ENCODE measurements around the gene PHETA2. TPM values are rescaled to one million over a fixed set of nuclear protein-coding genes. Genes with fewer than 3 reads are reported as not detected.

The PHETA2 gene, protein sequence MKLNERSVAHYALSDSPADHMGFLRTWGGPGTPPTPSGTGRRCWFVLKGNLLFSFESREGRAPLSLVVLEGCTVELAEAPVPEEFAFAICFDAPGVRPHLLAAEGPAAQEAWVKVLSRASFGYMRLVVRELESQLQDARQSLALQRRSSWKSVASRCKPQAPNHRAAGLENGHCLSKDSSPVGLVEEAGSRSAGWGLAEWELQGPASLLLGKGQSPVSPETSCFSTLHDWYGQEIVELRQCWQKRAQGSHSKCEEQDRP
- 19.8 TPM for total RNA-seq

DNA sequence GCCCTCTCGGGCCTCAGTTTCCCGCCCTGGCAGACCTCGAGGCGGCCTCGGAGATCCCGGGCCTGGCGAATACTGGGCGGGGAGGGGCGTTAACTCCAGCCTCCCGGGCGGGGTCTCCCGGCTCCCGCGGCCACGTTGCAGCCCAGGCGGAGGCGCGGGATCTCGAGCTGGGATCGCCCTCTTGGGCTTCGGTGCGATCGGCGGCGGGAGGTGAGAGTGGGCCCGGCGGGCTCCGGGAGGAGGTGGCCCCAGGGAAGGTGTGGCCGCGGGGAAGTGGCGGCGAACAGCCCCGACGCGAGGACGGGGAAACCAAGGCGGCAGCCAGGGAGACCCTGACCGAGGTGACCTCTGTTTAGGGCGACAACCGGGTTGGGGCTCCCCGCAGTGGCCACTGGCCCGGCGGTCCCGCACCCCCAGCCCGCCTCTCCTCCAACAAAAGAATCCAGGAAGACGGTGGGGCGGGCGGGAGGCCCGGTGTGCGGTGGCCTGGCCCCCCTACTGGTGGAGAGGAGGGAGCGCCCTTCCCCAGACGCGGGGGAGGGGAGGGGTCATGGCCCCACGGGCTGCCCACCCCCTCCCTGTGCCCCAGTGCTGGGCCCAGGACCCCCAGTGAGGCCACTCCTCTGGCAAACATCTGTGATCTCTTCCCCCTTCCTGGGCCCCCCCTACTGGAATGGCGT, at the start of gene PHETA2:
TSS of gene PHETA2 (plus strand) at position 117 of the 680 bp plus-strand sequence. CDS start 3,046 bp downstream, outside the sequence.
- Histone ChIP-seq H3K27me3 (ENCODE audit: control insufficient read depth in 3 of 3, insufficient read depth in 3 of 3, low read length in 3 of 3) (no peaks in the 10 kb centered on the region), H3K9me3 (ENCODE audit: control insufficient read depth in 3 of 3, low read length in 3 of 3) (no peaks in the 10 kb centered on the region), H3K27ac (ENCODE audit: low read depth, low read length) (peak within 1 kb of the TSS; percentile 71), H3K9ac (ENCODE audit: low read depth in 1 of 3, low read length in 3 of 3) (peak within 1 kb of the TSS; percentile 68 to 85 (median 82)), H3K4me3 (ENCODE audit: low read length in 3 of 3) (peak within 1 kb of the TSS; percentile 38 to 79 (median 69)), H3K36me3 (ENCODE audit: control insufficient read depth in 3 of 3, insufficient read depth in 3 of 3, low read length in 3 of 3) (peaks cover 0 to 8% (median 6%) of the 10 kb centered on the region in 3 donors), H3K4me1 (ENCODE audit: control insufficient read depth in 3 of 3, insufficient read depth in 3 of 3, low read length in 3 of 3) (peaks cover 41 to 51% (median 47%) of the 10 kb centered on the region in 3 donors)

DNA sequence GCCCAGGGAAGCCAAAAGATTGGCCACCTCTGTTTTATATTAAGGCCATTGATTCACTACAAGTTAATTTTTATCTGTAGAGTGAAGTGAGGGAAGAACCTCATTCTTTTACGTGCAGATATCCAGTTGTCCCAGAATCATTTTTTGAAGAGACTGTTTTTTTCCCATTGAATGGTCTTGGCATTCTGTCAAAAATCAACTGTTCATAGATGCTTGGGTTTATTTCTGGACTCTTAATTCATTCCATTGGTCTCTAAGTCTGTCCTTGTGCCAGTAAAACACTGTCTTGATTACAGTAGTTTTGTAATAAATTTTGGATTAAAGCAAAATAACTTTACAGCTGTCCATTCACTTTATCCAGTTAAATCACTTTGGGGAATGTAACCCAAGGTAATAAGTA, 48.6 kb upstream of the PHETA2 start:
- no peaks in the 10 kb centered on the region for H3K27me3 ChIP-seq (ENCODE audit: control insufficient read depth in 3 of 3, insufficient read depth in 3 of 3, low read length in 3 of 3)
- no peak overlapping the region for H3K27ac ChIP-seq (ENCODE audit: low read depth, low read length)
- no peaks in the 10 kb centered on the region for H3K36me3 ChIP-seq (ENCODE audit: control insufficient read depth in 3 of 3, insufficient read depth in 3 of 3, low read length in 3 of 3)
- H3K4me3 ChIP-seq (ENCODE audit: low read length in 3 of 3), result no peak overlapping the region
- H3K4me1 ChIP-seq (ENCODE audit: control insufficient read depth in 3 of 3, insufficient read depth in 3 of 3, low read length in 3 of 3), result peaks cover 0 to 1% (median 0%) of the 10 kb centered on the region in 3 donors
- no peak overlapping the region for H3K9ac ChIP-seq (ENCODE audit: low read depth in 1 of 3, low read length in 3 of 3)
- H3K9me3 ChIP-seq (ENCODE audit: control insufficient read depth in 3 of 3, low read length in 3 of 3), result no peaks in the 10 kb centered on the region

DNA sequence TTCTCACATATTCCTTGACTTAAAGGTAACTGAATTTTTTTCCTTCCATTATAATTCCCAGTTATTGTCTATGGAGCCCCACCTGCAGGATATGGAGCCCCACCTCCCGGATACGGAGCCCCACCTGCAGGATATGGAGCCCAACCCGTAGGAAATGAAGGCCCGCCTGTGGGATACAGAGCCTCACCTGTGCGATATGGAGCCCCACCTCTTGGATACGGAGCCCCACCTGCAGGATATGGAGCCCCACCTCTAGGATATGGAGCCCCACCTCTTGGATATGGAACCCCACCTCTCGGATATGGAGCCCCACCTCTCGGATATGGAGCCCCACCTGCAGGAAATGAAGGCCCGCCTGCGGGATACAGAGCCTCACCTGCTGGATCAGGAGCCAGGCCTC, 47.3 kb upstream of the PHETA2 start:
- H3K27me3 ChIP-seq (ENCODE audit: control insufficient read depth in 3 of 3, insufficient read depth in 3 of 3, low read length in 3 of 3), result no peaks in the 10 kb centered on the region
- H3K4me3 ChIP-seq (ENCODE audit: low read length in 3 of 3), result no peak overlapping the region
- H3K9me3 ChIP-seq (ENCODE audit: control insufficient read depth in 3 of 3, low read length in 3 of 3), result no peaks in the 10 kb centered on the region
- H3K4me1 ChIP-seq (ENCODE audit: control insufficient read depth in 3 of 3, insufficient read depth in 3 of 3, low read length in 3 of 3), result peaks cover 0 to 7% (median 5%) of the 10 kb centered on the region in 3 donors
- H3K36me3 ChIP-seq (ENCODE audit: control insufficient read depth in 3 of 3, insufficient read depth in 3 of 3, low read length in 3 of 3), result no peaks in the 10 kb centered on the region
- no peak overlapping the region for H3K27ac ChIP-seq (ENCODE audit: low read depth, low read length)
- H3K9ac ChIP-seq (ENCODE audit: low read depth in 1 of 3, low read length in 3 of 3), result no peak overlapping the region

DNA sequence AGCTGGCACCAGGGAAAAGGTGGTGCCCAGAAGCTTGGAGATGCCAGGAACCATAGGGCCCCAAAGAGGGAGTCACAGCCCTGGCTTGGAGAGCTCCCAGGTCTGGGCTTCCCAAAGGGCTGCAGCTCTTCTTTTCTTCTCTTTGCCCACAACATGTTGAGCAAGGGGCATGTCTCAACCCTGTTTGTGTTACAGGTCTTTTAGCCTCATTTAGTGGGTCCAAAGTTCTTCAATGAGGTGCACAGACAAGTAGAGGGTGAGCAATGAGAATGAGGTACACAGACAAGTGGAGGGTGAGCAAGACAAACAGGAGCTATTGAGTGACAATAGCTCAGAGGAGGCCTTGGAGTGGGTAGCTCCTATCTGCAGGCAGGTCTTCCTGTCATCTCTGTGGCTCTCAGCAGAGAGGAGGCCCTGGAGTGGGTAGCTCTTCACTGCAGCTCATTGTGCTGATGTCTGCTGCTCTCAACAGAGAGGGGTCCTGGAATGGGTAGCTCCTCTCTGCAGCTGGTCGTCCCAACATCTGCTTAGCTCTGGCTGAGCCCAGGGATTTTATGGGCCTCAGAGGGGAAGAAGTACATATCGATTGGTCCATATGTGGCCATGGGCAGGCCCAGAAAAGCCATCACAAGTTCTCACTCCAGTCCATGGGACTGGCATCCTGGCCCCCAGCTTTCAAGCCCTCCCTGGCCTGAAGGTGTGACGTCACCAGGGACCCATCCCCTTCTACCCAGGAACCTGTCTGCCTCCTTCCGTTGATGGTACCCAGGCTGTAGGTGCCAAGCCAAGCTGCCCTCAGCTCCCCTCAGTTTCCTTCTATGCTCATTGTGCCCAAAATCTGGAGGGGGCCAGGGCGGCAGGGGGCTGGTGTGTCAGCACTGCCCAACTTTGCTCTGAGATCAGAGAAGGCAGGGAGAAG, 40.5 kb upstream of the PHETA2 start:
- Histone ChIP-seq H3K4me1 (ENCODE audit: control insufficient read depth in 3 of 3, insufficient read depth in 3 of 3, low read length in 3 of 3) (peaks cover 0 to 7% (median 5%) of the 10 kb centered on the region in 3 donors), H3K36me3 (ENCODE audit: control insufficient read depth in 3 of 3, insufficient read depth in 3 of 3, low read length in 3 of 3) (no peaks in the 10 kb centered on the region), H3K9me3 (ENCODE audit: control insufficient read depth in 3 of 3, low read length in 3 of 3) (no peaks in the 10 kb centered on the region), H3K27me3 (ENCODE audit: control insufficient read depth in 3 of 3, insufficient read depth in 3 of 3, low read length in 3 of 3) (no peaks in the 10 kb centered on the region), H3K27ac (ENCODE audit: low read depth, low read length) (no peak overlapping the region), H3K9ac (ENCODE audit: low read depth in 1 of 3, low read length in 3 of 3) (no peak overlapping the region), H3K4me3 (ENCODE audit: low read length in 3 of 3) (no peak overlapping the region)

DNA sequence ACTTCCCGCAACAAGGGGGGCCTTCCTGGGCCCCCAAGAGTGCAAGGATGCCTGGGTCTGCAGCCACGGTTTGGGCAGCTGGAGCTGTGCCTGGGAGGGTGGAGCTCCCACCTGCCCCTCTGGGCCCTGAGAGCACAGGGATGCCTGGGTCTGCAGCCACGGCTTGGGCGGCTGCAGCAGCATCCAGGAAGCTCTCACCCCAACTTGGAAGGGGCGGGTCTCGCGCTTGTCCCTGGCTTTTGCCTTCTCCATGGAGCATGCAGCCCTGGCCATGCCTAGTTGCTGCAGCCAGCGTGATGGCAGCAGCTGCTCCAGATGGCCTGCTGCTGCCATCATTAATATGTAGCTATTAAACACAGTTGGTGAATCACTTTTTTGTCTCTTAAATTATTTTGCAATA, 38.8 kb upstream of the PHETA2 start:
- Histone ChIP-seq H3K27ac (ENCODE audit: low read depth, low read length) (no peak overlapping the region), H3K9me3 (ENCODE audit: control insufficient read depth in 3 of 3, low read length in 3 of 3) (no peaks in the 10 kb centered on the region), H3K4me3 (ENCODE audit: low read length in 3 of 3) (no peak overlapping the region), H3K36me3 (ENCODE audit: control insufficient read depth in 3 of 3, insufficient read depth in 3 of 3, low read length in 3 of 3) (no peaks in the 10 kb centered on the region), H3K9ac (ENCODE audit: low read depth in 1 of 3, low read length in 3 of 3) (no peak overlapping the region), H3K27me3 (ENCODE audit: control insufficient read depth in 3 of 3, insufficient read depth in 3 of 3, low read length in 3 of 3) (no peaks in the 10 kb centered on the region), H3K4me1 (ENCODE audit: control insufficient read depth in 3 of 3, insufficient read depth in 3 of 3, low read length in 3 of 3) (peaks cover 0 to 7% (median 5%) of the 10 kb centered on the region in 3 donors)

DNA sequence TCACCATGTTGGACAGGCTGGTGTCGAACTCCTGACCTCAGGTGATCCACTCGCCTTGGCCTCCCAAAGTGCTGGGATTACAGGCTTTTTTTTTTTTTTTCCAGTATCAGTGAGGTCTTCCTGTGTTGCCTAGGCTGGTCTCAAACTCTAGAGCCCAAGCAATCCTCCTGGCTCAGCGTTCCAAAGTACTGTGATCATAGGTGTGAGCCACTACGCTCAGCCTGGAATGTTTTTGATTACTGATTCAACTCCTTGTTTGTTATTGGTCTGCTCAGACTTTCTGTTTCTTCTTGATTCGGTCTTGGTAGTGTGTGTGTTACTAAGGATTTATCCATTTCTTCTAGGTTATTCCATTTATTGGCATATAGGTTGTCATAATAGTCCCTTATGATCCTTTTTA, 34.8 kb upstream of the PHETA2 start:
- Histone ChIP-seq H3K9ac (ENCODE audit: low read depth in 1 of 3, low read length in 3 of 3) (no peak overlapping the region), H3K4me3 (ENCODE audit: low read length in 3 of 3) (no peak overlapping the region), H3K27me3 (ENCODE audit: control insufficient read depth in 3 of 3, insufficient read depth in 3 of 3, low read length in 3 of 3) (no peaks in the 10 kb centered on the region), H3K36me3 (ENCODE audit: control insufficient read depth in 3 of 3, insufficient read depth in 3 of 3, low read length in 3 of 3) (peaks cover 0 to 5% (median 2%) of the 10 kb centered on the region in 3 donors), H3K27ac (ENCODE audit: low read depth, low read length) (no peak overlapping the region), H3K4me1 (ENCODE audit: control insufficient read depth in 3 of 3, insufficient read depth in 3 of 3, low read length in 3 of 3) (no peaks in the 10 kb centered on the region), H3K9me3 (ENCODE audit: control insufficient read depth in 3 of 3, low read length in 3 of 3) (peaks cover 0 to 4% (median 0%) of the 10 kb centered on the region in 3 donors)

DNA sequence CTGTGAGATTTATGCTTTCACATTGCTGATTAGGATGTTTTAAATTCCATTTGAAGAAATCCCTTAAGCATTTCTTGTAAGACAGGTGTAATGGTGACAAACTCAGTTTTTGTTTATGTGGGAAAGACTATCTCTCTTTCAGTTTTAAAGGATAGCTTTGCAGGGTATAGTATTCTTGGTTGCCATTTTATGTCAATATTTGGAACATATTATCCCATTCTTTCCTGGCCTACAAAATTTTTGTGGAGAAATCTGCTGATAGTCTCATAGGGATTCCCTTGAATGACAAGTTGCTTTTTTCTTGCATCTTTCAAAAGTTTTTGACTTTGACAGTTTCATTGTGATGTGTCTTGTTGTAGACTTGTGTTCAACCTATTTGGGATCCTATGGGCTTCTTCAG, 32.3 kb upstream of the PHETA2 start:
- H3K27me3 ChIP-seq (ENCODE audit: control insufficient read depth in 3 of 3, insufficient read depth in 3 of 3, low read length in 3 of 3), result no peaks in the 10 kb centered on the region
- peaks cover 0 to 5% (median 2%) of the 10 kb centered on the region in 3 donors for H3K36me3 ChIP-seq (ENCODE audit: control insufficient read depth in 3 of 3, insufficient read depth in 3 of 3, low read length in 3 of 3)
- H3K27ac ChIP-seq (ENCODE audit: low read depth, low read length), result no peak overlapping the region
- no peak overlapping the region for H3K9ac ChIP-seq (ENCODE audit: low read depth in 1 of 3, low read length in 3 of 3)
- no peak overlapping the region for H3K4me3 ChIP-seq (ENCODE audit: low read length in 3 of 3)
- peaks cover 0 to 4% (median 0%) of the 10 kb centered on the region in 3 donors for H3K9me3 ChIP-seq (ENCODE audit: control insufficient read depth in 3 of 3, low read length in 3 of 3)
- no peaks in the 10 kb centered on the region for H3K4me1 ChIP-seq (ENCODE audit: control insufficient read depth in 3 of 3, insufficient read depth in 3 of 3, low read length in 3 of 3)

DNA sequence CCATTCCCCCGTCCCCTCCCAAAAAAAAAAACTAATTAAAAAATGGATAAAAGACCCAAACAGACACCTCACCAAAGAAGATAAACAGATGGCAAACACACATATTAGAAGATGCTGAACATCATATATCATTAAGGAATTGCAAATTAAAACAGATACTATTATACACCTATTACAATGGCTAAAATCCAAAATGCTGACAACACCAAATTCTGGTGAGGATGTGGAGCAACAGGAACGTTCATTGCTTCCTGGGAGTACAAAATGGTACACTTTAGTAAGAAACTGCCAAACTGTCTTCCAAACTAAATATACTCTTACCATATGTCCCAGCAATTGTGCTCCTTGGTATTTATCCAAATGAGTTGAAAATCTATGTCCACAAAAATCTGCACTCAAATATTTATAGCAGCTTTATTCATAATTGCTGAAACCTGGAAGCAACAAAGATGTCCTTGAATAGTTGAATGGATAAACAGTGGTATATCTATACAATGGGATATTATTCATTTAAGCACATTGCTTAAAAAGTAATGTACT, 23.3 kb upstream of the PHETA2 start:
- Histone ChIP-seq H3K4me1 (ENCODE audit: control insufficient read depth in 3 of 3, insufficient read depth in 3 of 3, low read length in 3 of 3) (no peaks in the 10 kb centered on the region), H3K27me3 (ENCODE audit: control insufficient read depth in 3 of 3, insufficient read depth in 3 of 3, low read length in 3 of 3) (no peaks in the 10 kb centered on the region), H3K9me3 (ENCODE audit: control insufficient read depth in 3 of 3, low read length in 3 of 3) (no peaks in the 10 kb centered on the region), H3K27ac (ENCODE audit: low read depth, low read length) (no peak overlapping the region), H3K4me3 (ENCODE audit: low read length in 3 of 3) (no peak overlapping the region), H3K9ac (ENCODE audit: low read depth in 1 of 3, low read length in 3 of 3) (no peak overlapping the region), H3K36me3 (ENCODE audit: control insufficient read depth in 3 of 3, insufficient read depth in 3 of 3, low read length in 3 of 3) (no peaks in the 10 kb centered on the region)

DNA sequence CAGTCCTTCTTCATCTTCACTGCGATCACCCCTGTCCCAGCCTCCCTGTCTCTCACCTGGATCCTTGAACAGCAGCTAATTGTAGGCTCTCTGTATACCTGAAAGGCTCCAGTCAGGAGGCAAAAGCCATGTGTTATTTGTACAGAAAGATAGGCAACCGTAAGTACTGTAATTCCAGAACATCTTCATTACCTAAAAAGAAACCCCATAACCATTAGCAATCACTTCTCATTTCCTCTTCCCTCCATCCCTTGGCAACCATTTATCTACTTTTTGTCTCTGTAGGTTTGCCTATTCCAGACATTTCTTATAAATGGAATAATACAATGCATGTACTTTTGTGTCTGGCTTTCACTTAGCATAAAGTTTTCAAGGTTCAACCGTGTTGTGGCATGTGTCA, 21.3 kb upstream of the PHETA2 start:
- Histone ChIP-seq H3K36me3 (ENCODE audit: control insufficient read depth in 3 of 3, insufficient read depth in 3 of 3, low read length in 3 of 3) (no peaks in the 10 kb centered on the region), H3K27me3 (ENCODE audit: control insufficient read depth in 3 of 3, insufficient read depth in 3 of 3, low read length in 3 of 3) (no peaks in the 10 kb centered on the region), H3K27ac (ENCODE audit: low read depth, low read length) (no peak overlapping the region)

More for the DNA sequence above, 21.3 kb upstream of the PHETA2 start:
- H3K4me1 ChIP-seq (ENCODE audit: control insufficient read depth in 3 of 3, insufficient read depth in 3 of 3, low read length in 3 of 3), result no peaks in the 10 kb centered on the region
- peaks cover 0 to 6% (median 0%) of the 10 kb centered on the region in 3 donors for H3K9me3 ChIP-seq (ENCODE audit: control insufficient read depth in 3 of 3, low read length in 3 of 3)
- H3K9ac ChIP-seq (ENCODE audit: low read depth in 1 of 3, low read length in 3 of 3), result no peak overlapping the region
- no peak overlapping the region for H3K4me3 ChIP-seq (ENCODE audit: low read length in 3 of 3)
